HG03060 (cell line): ENCODE data around the gene ERVW-1.

Experiments used
- ATAC-seq: cut with Tn5 transposase; IDR thresholded peaks from one replicate; pipeline ENCODE4 v1.9.1; 2021; ENCODE audit warnings: low read depth, moderate number of reproducible peaks; ENCODE audit not compliant: unreplicated experiment

Gene ERVW-1

GRCh38 chr7:92432299-92432946, 45.3 kb downstream of the ERVW-1 start:
- ATAC-seq = no peak

GRCh38 chr7:92427193-92427592, 50.6 kb downstream of the ERVW-1 start:
- no peak for ATAC-seq

- ATAC-seq = no peak
Observed at GRCh38 chr7:92425311-92425947, 52.3 kb downstream of the ERVW-1 start.

- no peak for ATAC-seq
Observed at GRCh38 chr7:92423710-92424131, 54.0 kb downstream of the ERVW-1 start.

GRCh38 chr7:92422926-92423325, 54.8 kb downstream of the ERVW-1 start:
- ATAC-seq = no peak

GRCh38 chr7:92421676-92422435, 55.9 kb downstream of the ERVW-1 start:
- ATAC-seq = no peak
